HG03108 (cell line): Measurements from ENCODE around the gene PLPPR5.

Source experiments
- ATAC-seq: cut with Tn5 transposase; IDR thresholded peaks from one replicate; pipeline ENCODE4 v1.9.1; 2021; ENCODE audit warnings: moderate library complexity; ENCODE audit not compliant: unreplicated experiment

The PLPPR5 gene

DNA sequence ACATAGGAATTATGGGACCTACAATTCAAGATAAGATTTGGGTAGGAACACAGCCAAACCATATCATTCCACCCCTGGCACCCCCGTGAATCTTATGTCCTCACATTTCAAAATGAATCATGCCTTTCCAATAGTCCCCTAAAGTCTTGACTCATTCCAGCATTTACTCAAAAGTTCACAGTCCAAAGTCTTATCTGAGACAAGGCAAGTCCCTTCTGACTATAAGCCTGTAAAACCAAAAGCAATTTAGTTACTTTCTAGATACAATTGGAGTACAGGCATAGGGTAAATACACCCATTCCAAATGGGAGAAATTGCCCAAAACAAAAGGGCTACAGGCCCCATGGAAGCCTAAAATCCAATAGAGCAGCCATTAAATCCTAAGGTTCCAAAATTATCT is 138.9 kb downstream of the PLPPR5 start:
- ATAC-seq, result no peak

GRCh38 chr1:98860329-98860728 is 144.3 kb downstream of the PLPPR5 start:
- no peak for ATAC-seq

GRCh38 chr1:98854137-98854536 is 150.5 kb downstream of the PLPPR5 start:
- no peak for ATAC-seq

GRCh38 chr1:98849969-98850636 is 154.6 kb downstream of the PLPPR5 start:
- no peak for ATAC-seq

- ATAC-seq, result no peak
Observed at GRCh38 chr1:98842241-98842640, 162.4 kb downstream of the PLPPR5 start.
